Measurements from ENCODE around the gene ACADS.

The ACADS gene

DNA sequence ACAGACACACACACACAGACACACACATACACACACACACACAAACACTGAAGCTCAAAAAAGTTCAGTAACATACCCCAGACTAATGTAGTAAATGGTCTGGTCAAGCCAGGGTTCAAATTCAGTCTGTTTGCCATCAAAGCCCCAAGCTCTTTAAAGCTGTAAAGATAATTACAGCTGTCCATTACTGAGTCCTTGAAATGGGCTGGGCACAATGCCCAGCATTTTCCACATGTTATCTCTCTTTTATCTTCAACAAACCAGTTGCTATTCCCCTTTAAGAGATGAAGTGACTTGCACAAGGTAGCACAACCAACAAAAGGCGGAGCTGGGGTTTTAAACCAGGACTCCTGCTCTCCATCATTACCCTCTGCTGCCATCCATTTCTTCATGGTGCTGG lies 23.0 kb upstream of the ACADS start:
- no peak for DNase-seq (ENCODE audit: low spot score)

DNA sequence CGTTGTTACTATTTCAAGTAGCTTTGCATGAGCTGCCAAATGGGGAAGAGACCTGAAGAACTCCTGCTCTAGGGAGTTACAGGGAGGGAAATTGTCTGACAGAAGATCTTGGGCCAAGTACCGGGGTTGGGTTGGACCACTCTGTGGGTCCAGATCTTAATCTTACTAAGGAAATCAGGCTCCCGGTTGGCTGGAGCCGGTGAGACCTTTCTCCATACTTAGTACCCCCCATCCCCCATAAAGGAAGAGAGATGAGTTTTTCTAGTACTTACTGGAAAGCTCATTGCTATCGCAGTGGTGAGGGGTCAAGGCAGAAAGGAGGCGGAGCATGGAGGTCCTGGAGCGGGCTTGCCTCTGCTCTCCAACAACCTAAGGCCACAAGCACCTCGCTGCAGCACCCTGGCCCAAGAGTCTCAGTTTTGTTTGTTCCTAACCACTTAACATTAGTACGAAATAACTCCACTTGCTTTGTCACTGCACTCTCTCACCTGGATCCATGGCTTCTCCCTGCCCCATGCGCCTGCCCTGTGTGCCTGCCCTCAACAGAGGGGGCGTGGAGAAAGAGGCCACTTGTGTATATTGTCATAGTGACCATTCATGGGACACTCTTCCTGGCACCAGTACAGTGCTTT lies 22.2 kb upstream of the ACADS start:
- DNase-seq (ENCODE audit: low spot score) = no peak

DNA sequence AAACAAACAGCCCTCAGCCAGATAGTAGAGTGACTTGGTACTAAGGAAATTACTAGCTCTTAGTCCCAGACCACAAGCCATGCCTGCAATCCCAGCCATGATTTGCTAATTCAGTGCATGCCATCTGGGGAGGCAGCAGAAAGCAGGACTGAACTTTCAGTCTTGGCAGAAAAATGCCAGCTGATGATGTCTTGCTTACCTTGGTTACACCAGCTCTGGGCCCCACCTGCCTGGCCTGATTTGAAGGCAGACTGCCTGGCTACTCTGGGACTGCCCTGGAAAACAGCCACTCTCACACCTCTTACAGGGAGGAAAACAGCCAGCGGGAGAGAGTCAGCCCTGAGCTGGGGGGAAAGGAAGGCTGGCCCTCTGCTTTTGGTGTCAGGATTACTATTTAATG lies 20.0 kb upstream of the ACADS start:
- DNase-seq (ENCODE audit: low spot score) = no peak

DNA sequence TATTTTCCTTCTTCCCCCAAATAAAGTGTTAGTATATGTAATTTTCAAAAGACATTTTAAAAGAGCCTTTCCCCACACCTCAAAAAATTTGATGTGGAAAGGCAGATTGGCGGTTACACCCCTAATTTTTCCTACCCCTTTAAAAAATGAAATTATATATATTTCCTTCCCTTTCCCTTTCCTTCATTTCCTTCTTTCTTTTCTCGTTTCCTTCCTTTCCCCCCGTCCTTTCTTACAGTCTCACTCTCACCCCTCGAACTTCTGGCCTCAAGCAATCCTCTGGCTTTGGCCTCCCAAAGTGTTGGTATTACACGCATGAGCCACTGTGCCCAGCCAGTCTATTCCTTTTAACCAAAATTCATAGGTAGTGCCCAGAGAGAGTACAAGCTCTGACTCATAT lies 19.6 kb upstream of the ACADS start:
- DNase-seq (ENCODE audit: low spot score) = no peak

DNA sequence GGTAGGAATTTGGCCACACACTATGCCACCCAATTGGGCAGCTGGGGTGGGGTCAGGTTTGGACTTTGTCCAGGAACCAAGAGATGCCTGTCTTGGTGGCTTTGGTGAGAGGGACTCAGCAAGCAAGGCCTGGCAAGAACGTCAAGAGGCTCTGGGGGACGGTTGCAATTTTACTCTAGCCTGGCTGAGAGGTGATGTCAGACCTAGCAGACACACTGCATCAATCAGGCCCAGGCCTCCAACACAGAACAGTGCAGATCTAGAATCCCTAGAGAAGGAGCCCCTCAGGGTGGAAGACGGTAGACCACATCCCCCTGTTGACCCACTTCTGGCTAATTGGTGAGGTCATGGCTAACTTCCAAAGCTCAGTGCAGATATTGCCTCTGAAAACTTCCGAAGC lies 17.0 kb upstream of the ACADS start:
- no peak for DNase-seq (ENCODE audit: low spot score)

DNA sequence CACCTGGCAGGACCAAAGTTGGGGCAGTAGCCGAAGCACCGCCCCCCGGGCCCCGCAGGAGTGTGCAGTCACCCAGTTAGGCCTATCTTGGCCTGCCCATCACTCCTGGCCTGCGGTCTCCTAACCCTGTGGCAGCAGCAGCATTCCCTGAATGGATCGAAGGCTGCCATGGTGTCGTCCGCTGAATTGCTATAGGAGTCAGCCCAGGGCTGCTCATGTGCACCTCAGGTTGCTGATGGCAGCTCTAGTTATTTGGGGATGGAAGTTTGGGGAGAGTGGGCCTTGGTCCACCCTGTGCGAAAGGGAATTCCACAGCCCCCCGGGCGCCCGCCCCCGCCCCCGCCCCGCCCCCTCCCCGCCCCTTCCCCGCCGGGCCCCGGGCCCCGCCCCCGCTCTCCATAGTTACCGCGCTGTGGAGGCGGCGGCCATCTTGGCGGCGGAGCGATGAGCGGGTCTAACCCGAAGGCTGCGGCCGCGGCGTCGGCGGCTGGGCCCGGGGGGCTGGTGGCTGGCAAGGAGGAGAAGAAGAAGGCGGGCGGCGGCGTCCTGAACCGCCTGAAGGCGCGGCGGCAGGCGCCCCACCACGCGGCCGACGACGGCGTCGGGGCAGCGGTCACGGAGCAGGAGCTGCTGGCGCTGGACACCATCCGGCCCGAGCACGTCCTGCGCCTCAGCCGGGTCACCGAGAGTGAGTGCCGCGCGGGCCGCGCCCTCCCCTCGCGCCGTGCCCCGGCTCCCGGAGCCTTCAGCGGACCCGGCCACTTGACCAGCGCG lies 15.4 kb upstream of the ACADS start, which contains the start of gene UNC119B:
Gene UNC119B (plus strand): TSS at position 428 of the 774 bp plus-strand sequence. CDS start 17 bp downstream, at position 445.
- DNase-seq (ENCODE audit: low spot score) = peak; percentile 90

DNA sequence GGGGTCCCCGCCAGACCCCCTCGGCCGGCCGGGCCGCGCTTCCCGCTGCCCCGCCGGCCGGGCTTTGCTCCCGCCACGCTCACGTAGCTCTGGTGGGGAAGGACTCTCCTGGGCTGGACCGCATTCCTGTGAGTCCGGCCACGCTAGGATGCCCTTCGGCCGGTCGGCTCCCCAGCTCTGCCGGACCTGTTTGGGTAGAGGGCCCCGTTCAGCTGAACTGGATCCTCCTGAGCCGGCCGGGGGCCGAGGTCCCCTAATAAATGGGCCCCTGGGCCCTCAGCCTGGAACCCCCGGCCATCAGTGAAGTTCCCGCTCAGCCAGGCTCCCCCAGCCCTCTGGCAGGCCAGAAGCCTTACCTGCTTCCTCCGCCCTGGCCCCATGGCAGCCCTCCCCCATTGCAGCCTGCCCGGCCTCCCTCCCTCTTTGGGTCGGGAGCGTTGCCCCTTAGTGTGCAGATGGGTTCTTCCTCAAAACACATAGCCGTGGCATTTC lies 14.8 kb upstream of the ACADS start:
- DNase-seq (ENCODE audit: low spot score) = peak; percentile 66

DNA sequence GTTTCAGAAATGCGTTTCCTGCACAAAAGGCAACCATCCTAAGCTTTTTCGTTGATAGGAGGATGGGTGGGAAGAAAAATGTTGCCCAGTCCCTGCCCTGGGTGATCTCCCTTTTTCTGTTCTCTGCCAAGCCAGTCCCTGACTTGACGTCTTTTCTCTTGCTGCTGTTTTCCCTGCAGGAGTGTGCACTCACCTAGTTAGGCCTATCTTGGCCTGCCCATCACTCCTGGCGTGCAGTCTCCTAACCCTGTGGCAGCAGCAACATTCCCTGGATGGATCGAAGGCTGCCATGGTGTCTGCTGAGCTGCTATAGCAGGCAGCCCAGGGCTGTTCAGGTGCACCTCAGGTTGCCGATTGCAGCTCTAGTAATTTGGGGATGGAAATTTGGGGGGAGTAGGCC lies 14.2 kb upstream of the ACADS start:
- no peak for DNase-seq (ENCODE audit: low spot score)

DNA sequence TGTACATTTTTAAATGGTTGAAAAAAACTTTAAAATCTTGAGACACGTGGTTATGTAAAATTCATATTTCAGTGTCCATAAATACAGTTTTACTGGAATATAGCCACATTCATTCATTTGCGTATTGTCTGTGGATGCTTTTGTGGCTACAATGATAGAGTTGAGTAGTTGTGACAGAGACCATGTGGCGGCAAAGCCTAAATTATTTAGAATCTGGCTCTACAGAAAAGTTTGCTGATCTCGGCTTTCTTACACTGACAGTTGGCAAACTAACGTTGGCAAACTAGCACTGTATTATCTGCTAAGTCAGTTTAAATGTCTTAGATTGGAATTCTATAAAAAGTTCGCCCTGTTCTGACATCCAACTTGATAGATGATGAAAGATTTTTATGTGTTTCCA lies 13.0 kb upstream of the ACADS start:
- no peak for DNase-seq (ENCODE audit: low spot score)

DNA sequence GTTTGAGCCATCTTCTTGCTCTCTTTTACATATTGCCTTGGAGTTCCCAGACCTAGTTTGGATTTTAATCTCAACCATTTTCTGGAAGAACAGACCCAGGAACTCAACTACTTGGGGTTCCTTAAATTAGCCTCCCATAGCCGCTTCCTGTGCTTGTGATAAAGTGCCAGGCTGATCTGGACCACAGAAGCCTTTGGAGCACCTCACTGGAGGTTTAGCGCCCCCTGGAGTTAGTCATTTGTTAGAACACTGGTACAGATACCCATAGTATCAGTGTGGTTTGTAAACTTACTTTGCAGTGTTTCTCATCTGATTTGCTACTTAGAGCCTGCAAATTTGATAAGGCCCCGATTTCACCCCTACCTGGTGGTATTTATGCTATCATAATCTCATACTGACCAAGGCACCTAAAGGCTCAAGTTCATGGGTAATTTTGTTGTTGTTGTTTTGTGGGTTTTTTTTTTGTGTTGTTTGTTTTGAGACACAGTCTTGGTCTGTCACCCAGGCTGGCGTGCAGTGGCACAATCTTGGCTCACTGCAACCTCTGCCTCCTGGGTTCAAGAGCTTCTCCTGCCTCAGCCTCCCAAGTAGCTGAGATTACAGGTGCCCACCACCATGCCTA lies 11.7 kb upstream of the ACADS start:
- DNase-seq (ENCODE audit: low spot score) = peak; percentile 81

DNA sequence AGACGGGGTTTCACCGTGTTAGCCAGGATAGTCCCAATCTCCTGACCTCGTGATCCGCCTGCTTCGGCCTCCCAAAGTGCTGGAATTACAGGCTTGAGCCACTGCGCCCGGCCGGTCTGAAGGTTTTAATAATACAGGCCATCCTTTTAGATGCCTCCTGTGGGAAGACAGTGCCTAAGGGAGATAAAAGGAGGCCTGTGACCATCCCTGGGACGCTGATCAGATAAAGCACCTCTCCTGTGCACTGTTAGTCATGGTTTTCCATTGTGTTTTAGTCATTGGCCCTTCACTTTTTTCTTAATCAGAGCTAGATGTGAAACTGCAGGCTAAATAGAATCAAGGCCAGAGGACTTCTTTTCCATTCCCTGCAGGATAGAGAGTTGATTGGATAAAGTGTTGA lies 7.6 kb upstream of the ACADS start:
- no peak for DNase-seq (ENCODE audit: low spot score)

DNA sequence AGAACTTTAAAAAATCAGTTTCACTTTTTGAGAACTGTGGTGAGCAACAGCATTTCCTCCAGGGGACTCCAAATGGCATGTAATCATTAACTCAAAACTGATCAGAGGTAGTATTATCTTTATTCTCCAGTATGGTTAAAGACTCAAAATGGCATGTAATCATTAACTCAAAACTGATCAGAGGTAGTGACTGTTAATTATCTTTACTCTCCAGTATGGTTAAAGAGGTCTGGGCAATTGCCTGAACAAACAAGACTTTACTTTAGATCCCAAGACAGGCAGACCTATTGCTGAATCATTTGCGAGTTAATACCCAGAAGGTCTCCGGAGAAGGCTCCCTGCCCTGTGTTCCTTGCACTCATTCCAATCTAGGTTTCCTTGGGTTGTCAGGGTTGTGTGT lies 6.6 kb upstream of the ACADS start:
- no peak for DNase-seq (ENCODE audit: low spot score)

DNA sequence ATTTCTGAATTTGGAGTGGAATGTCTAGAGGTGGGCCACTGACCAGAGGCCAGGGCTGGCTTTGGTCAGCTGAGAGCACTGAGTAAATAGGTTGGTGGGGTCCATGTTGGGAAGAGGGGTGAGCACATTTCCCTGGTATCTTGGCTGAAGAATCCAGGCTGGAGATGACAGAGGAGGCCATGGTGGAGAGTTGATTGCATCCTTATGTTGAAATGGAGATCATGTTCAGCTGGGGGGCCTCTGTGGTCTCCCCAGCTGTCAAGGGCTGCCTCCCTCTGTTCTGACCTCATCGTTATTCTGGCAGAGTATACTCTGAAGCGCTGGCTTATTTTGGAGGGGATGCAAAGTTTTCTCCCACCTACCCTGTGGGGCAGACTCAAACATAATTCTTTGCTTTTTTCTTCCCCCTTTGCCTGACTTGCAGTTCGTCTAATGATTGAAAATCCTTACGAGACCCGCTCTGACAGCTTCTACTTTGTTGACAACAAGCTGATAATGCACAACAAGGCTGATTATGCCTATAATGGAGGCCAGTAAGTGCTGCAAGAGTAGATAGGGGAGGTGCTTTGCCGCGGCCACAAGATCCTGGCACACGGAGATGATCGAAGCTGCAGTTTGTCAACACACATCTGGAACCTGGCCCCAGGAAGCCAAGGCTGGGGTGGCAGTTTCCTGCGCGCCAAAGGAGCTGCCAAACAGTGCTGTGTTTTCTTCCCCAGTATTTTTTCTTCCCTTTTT lies 6.0 kb upstream of the ACADS start:
- DNase-seq (ENCODE audit: low spot score) = no peak

DNA sequence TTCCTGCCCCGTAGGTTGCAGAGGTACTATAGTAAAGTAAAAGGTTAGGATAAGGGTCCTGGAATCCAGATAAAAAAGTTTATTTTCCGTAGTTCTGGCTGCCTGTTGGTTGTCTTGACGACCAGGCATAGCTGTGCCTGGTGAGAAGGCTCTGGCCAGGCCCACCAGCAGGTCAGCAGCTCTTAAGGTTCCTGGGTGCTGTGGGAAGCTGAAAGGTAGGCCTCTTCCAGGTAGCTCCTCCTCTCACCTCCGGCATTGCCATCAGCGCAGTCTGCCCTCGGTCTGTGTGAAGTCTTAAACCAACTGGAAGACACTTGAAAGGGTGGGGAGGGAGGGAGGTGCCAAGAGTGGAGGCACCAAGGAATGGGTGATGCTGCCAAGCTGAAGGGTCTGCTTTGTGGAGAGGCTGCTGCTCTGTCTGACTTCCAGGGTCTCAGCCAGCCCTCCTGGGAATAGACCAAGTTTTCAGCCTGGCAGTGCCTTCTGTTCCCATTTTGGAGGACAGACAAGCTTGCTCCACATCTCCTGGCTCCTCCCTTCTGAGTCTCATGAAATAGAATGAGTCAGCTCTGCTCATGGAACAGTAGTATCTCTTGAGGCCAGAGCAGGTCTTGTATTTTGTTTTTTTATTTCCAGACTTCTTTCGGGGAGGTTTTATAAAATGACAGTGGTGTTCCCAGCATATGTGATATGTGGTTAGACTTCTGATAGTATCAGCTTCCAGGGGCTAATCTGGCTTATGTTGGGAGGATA lies 5.2 kb upstream of the ACADS start:
- DNase-seq (ENCODE audit: low spot score) = no peak

DNA sequence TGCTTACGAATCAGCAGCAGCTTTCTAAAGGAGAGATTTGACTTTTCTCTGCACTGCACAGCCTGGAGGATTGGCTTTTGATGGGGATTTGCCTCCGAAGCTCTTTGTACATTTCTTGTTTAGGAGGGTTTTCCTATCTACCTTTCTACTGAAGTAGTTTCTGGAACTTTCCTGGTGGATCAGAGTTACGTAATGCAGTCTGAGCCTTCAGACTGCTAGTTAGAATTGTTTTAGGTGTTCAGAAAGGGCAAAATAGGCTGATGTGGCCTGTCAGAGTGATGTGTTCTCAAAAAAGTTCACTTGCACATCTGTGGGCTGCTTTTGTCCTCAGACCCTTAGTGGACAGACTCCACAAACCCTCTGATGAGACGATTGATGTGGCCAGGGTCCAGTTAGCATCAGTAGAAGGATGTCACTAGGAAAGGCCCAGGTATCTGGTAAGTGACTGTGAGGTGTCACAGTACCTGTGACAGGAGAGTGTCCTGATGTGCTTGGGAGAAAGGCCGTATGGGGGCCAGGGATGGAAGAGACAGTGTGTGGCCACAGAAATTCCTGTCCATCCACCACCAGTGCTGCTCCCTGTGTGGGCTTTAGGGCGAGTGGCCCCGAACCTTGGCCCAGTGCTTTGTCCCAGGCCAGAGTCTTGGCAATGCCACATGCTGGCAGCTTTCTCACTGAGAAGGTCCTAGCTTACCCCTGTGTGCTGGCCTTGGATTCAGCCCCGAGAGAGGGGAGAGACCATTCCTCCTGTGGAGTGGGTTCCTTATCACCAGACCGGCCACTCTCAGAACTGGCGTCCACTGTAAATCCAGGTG lies 4.4 kb upstream of the ACADS start:
- no peak for DNase-seq (ENCODE audit: low spot score)

DNA sequence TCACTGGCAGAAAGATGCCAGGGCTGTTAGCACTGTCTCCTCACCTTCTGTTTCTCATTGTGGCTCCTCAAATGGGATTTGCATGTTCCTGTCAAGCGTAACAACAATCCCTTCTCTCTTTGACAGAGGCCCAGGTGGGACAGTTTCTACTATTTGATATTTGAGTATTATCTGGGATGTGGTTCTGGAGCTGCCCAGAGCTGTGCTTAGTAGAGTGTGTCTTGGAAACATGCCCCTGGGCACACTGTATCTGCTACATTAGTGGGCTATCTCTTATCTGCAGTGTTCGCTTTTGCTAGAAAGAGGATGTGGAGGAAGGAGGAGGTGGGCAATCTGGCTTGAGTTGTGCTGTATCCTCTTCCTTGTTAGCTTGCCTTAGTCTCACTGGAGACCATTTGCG lies 3.8 kb upstream of the ACADS start:
- DNase-seq (ENCODE audit: low spot score) = no peak

DNA sequence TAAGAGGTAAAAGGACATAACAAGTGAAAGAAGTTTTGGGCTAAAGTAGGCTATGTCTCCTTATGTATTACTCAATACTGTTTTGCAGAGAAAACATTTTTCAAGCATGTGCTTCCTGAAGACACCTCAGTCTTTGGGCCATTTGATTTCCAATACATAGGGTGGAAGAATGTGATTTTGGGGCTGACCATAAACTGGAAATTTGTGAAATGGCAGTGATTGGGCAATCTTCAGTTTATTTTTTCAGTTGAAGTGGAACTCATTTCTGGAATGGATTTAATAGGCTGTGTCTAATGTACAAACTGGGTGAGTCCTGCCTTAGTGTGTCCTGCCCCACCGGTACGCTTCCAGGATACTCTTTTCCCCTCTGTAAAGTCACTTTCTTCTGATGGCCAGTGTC lies 2.8 kb upstream of the ACADS start:
- DNase-seq (ENCODE audit: low spot score) = no peak

DNA sequence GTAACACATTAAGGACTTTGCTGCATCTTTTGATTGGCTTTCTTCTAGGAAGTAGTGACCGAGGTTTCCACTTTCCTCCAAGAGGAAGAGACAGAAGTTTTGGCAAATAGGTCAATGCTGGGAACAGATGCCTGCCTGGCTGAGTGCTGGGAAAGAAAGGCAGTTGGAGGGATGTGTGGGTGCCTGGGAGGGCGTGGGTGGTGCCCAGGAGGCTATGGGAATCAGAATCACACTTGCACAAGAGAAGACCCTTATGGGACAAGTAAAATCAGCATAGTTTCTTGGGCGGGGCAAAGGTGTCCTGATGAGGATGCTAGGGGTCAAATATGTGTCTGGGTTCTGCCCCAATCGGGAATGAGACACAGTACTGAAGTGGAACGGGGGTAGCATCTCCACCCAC lies 906 bp upstream of the ACADS start:
- DNase-seq (ENCODE audit: low spot score) = no peak

DNA sequence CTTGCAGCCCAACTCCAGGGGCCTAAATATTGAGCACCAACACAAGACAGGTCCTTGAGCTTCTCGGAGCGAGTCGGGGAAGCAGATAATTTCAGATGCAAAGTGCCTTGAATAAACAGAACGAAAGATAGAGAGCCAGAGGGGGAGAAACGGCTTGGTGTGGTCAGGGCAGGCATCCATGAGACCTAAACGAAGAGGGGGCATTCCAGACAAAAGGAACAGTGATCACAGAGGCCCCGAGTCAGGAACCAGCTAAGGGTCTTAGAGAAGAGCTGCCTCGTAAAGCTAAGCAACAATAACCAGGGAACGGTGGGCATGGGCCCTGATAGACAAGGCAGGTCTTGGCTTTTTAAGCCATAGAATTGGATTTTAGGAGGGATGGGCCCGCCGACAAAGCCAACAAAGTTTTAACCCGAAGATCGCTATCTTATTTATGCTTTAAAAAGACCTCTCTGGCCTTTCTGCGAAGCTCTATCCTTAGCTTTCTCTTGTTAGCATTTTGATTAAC lies 421 bp upstream of the ACADS start:
- no peak for DNase-seq (ENCODE audit: low spot score)

DNA sequence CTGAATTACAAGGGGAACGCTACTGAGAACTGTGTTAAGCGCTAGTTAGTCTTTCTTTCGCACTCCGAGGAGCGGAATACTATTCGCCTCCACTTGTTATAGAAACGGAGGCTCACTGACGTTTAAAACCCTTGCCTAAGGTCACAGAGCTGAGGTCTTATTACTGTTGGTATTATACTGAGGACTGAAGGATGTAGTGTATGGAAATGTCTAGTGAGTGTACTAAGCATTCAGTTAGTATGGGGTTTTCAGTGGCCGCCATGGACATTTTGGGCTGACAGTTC lies 826 bp downstream of the ACADS start:
- no peak for DNase-seq (ENCODE audit: low spot score)

DNA sequence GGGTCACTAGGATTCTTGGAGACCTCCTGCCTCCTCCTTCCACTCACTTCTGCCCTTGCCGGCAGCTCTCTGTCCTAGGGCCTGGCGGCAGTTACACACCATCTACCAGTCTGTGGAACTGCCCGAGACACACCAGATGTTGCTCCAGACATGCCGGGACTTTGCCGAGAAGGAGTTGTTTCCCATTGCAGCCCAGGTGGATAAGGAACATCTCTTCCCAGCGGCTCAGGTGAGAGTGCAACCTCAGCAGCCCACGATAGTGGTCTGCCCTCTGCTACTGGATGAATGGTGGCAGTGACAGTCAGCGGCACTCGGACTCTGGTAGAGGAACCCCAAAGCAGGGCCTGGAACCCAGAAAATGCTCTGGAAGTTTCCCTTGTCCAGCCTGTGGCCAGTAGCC lies 1.3 kb downstream of the ACADS start:
- no peak for DNase-seq (ENCODE audit: low spot score)

Data from iPS-NIHi11 (cell line).